ES-I3 (cell line): ENCODE results near the gene FMN1.

Source experiments
- H3K36me3 ChIP-seq: 2 replicates; pipeline ENCODE4 v1.6.1; 2013; ENCODE audit warnings: mild to moderate bottlenecking, low read length, control low read depth, moderate library complexity; ENCODE audit not compliant: insufficient read depth
- H3K4me1 ChIP-seq: 2 replicates; pipeline ENCODE4 v1.6.1; 2013; ENCODE audit warnings: mild to moderate bottlenecking, control low read depth, low read length; ENCODE audit not compliant: insufficient read depth
- H3K9ac ChIP-seq: 2 replicates; pipeline ENCODE4 v1.6.1; 2013; ENCODE audit warnings: low read depth, mild to moderate bottlenecking, low read length, moderate library complexity
- H3K9me3 ChIP-seq: 2 replicates; pipeline ENCODE4 v1.6.1; 2013; ENCODE audit warnings: mild to moderate bottlenecking, low read length, moderate library complexity; ENCODE audit not compliant: control insufficient read depth, insufficient read depth

Gene FMN1

DNA sequence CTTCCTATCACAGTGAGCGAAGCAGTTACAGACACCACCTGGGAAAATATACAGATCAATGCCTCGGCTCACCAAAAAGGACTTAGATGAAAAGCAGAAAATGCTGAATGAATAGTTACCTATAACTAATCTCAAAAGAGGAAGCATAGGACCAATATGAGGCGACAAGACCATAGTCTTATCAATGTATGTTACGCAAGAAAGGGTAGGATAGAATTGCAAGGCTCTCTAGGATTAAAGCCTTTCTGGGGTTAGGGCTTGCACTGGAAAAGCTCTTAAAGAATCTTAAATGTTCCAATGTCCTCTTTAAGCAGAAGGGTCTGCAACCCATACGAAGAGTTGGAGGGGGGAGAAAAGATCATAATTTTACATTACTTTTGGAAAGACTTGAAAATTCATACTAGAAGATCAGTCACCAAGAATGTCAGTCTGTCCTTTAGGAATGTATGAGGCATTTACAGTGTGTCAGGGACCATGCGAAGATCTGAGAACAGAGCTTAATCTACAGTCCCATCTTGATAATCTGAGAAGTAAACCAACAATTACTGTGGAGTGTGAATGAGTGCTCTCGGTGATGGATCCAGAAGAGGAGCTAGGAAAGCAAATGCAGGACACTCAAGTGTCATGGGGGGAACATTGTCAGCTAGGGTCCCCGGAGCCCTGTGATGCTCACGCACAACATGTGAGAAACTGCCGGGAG lies 290.8 kb downstream of the FMN1 start:
- H3K36me3 ChIP-seq, result no peaks in the 10 kb centered on the region
- H3K4me1 ChIP-seq, result peaks cover 8% of the 10 kb centered on the region
- no peak overlapping the region for H3K9ac ChIP-seq
- H3K9me3 ChIP-seq, result no peaks in the 10 kb centered on the region

DNA sequence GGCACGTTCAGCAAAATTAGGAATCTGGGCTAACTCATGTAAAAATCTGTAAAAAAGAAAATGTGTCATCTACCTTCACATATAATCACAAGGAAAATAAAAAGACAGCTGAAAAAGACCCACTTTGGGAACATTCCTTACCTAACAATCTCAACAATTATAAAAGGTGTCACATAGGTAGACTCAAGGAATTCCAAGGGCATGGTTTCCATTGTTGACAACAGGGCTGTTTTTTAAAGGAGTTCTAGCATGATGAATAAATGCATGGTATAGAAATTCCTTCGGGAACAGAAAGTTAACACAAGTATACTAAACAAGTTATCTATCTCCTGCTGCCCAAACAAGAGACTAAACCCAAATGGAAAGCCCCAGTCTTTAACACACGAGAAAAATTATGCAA lies 292.5 kb downstream of the FMN1 start:
- no peak overlapping the region for H3K9ac ChIP-seq
- peaks cover 12% of the 10 kb centered on the region for H3K4me1 ChIP-seq
- no peaks in the 10 kb centered on the region for H3K36me3 ChIP-seq
- H3K9me3 ChIP-seq, result no peaks in the 10 kb centered on the region

DNA sequence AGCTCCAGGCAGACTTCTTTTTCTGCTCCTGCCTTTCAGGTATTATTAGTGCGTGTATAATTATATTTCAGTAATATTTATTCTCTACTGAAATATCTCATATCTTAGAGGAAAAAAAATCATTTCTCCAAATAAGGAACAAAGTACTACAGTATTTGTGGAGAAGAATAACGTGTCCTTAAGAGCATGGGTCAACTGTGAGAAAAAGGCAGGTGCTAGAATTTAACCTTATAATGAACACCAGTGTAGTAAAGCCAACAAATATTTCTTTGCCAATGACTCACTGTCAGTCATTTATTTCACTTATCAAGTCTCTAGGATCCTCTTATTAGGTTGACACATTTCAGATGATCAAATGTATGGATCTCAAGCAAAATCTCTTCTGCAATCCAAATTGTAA lies 293.3 kb downstream of the FMN1 start:
- no peak overlapping the region for H3K9ac ChIP-seq
- peaks cover 12% of the 10 kb centered on the region for H3K4me1 ChIP-seq
- no peaks in the 10 kb centered on the region for H3K36me3 ChIP-seq
- H3K9me3 ChIP-seq, result no peaks in the 10 kb centered on the region

DNA sequence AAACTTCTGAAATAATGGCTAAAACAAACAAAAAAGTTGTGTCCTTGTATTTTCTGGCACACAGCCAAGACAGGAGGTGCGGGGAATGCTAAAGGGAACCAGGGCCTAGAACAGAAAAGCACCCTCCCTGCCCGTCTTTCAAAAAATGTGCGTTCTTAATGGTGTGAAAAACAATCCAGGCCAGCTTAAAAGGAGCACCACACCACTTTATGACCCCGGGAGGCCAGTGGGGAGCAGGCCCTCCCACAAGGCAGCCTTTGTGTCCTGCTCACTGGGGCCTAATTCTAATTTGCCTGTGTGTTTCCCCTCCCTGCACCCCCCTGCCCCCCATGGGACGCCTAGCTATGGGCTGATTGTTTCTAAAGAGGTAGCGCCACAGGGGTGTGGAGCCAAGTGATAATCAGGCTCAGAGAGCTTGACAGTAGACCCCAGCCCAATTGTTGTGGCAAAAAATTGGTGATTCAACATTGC lies 295.4 kb downstream of the FMN1 start:
- H3K9ac ChIP-seq, result no peak overlapping the region
- H3K9me3 ChIP-seq, result no peaks in the 10 kb centered on the region
- H3K36me3 ChIP-seq, result no peaks in the 10 kb centered on the region
- H3K4me1 ChIP-seq, result peaks cover 12% of the 10 kb centered on the region

DNA sequence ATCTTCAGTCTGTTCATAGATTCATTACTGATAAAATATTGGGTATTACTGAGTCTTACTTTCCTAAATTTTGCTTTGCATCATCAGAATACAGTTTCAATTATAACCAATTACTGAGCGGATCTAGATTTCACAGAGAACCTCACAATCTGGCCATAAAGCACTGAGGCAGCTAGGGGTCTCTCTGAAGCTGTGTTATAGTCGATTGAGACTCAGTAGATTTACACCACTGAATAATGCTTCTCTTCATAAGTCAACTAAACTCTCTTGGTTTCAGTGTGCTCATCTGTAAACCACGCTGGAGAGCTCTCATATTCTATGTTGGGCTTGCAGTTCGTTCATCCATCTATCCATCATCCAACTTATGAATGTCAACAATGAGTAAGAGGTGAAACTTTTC lies 296.1 kb downstream of the FMN1 start:
- Histone ChIP-seq H3K9ac (no peak overlapping the region), H3K9me3 (no peaks in the 10 kb centered on the region), H3K36me3 (no peaks in the 10 kb centered on the region), H3K4me1 (peaks cover 12% of the 10 kb centered on the region)

DNA sequence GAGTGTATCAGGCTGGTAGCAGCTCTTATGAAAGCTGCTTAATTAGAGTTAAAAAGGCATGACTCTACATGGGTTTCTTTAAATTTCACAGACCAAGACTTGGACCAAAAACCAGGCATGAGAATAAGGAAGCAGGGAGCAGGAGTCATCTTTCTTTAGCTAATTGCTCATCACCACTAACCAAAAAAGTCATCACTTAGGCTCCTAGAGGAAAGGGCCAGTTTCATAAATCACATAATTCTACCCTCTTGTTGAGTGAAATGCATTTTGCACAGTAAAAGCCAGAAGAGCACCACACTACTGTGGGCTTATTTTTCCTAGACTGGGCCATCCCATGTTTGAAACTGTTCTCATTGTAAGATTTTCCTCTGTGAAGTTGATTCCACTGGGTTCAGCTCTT lies 301.1 kb downstream of the FMN1 start:
- Histone ChIP-seq H3K36me3 (no peaks in the 10 kb centered on the region), H3K4me1 (peaks cover 1% of the 10 kb centered on the region), H3K9me3 (no peaks in the 10 kb centered on the region), H3K9ac (no peak overlapping the region)

DNA sequence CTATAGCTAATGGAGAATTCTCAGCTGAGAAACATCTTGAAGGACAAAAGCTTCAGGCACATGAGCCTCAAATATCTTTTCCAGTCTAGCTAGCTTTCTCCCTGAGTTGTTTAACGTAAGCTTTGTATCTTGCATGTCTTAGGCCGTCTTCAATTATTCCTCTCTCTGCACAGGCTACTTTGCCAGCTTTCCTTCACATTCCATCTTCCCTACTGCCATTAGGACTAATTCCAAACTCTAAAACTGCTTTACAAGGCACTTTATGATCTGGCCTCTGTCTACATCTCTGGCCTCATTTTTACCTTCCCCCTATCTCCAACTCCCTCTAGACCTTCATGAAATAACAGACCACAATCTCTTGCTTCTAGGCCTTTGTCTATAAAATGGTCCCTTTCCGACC lies 305.3 kb downstream of the FMN1 start:
- Histone ChIP-seq H3K36me3 (no peaks in the 10 kb centered on the region), H3K9me3 (no peaks in the 10 kb centered on the region), H3K9ac (no peak overlapping the region), H3K4me1 (no peaks in the 10 kb centered on the region)

DNA sequence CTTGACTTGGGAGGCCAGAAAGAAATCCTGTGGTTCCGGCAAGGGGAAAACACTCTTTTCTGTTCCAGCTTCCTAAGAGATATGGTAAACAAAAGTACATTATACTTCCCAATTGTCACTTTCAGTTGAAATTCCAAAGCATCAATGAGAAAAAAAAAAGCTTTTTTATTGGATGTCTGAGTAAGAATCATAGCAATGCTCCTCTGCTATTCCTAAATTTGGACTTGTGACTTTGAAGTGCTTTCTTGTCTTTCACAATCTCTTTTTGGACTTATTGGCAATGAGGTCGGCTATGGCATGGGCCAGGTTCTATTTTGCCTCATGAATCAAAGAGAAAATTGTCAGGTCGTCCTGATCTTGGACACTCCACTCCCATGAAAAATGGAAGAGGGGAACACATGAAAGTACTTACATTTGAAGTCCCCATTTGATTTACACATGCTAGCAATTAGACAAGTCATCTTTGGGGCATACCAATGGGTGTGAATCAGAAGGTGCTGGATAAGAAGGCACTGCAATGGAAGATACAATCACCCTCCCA lies 306.2 kb downstream of the FMN1 start:
- Histone ChIP-seq H3K4me1 (no peaks in the 10 kb centered on the region; the same call in 1 of the 2 replicates), H3K9me3 (no peaks in the 10 kb centered on the region), H3K36me3 (no peaks in the 10 kb centered on the region), H3K9ac (no peak overlapping the region)

DNA sequence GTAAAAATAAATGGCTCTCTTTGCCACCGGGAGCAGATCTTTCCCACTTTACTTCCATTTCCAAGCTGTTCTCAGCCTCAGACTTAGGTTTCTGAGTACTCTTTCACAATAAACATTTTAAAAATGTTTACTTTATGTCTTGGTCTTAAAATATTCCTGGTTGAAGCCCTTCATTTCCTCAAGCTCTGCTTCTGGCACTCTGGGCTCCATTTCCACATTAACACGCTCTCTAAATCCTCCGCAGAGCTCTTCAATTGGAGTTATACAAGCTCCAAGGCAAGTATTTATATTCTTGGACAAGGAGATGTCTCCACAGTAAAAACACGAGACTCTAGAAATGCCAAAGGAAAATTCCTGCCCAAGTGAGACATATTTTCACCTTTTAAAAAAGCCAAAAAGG lies 307.4 kb downstream of the FMN1 start:
- no peak overlapping the region for H3K9ac ChIP-seq

DNA sequence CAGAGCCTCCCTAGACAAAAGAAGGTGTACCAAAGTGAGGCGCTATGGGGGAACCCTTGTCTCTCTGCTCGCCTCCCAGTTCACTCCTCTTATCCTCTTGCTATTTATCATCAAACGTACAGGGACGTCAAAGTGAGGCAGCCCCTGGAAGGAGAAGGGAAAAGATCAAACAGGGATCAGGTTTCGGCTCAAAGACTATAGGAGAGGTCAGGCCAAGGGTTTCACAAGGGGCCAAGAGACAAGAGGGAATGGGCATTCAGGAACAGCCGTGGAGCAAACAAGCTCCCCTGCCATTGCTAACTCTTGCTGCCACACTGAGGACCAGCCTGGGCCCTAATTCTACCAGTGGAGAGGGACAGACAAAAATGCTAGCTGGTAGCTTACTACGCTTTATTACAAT lies 308.1 kb downstream of the FMN1 start:
- H3K4me1 ChIP-seq, result no peaks in the 10 kb centered on the region; the same call in none of the 2 replicates
- H3K9me3 ChIP-seq, result no peaks in the 10 kb centered on the region
- no peak overlapping the region for H3K9ac ChIP-seq
- H3K36me3 ChIP-seq, result no peaks in the 10 kb centered on the region

More for the DNA sequence above, 307.4 kb downstream of the FMN1 start:
- H3K4me1 ChIP-seq, result no peaks in the 10 kb centered on the region; the same call in 1 of the 2 replicates
- no peaks in the 10 kb centered on the region for H3K9me3 ChIP-seq
- H3K36me3 ChIP-seq, result no peaks in the 10 kb centered on the region

DNA sequence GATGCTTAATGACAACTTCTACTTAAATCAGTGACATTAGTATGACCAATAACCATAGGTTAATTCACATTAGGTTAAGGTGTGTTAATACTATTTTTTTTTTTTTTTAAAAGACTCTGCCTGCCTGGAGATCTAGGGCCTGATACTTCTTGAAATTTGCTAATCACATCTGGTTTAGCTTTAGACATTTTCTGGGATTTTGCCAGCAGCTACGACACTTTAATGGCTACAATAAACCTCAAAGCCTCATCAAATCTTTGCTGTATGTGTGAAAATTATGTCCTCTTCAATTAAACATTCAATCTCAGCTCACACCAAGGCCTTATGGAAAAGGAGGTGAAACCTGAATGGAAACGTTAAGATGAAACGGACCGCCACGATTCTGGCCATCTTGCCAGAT lies 308.8 kb downstream of the FMN1 start:
- Histone ChIP-seq H3K9me3 (no peaks in the 10 kb centered on the region), H3K36me3 (no peaks in the 10 kb centered on the region), H3K4me1 (no peaks in the 10 kb centered on the region; the same call in none of the 2 replicates), H3K9ac (no peak overlapping the region)

DNA sequence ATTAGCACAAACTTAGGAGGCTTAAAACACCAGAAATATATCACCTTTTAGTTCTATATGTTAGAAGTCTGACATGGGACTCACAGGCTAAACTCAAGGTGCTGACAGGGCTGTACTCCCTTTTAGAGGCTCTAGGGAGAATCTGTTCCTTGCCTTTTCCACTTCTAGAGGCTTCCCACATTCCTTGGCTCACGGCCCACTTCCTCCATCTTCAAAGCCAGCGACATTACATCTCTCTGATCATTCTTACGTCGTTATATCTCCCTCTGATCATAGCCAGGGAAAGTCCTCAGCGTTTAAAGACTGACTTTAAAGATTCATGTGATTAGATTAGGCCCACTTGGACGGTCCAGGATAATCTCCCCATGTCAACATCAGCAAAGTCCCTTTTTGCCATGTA lies 310.4 kb downstream of the FMN1 start:
- H3K9me3 ChIP-seq, result no peaks in the 10 kb centered on the region
- no peaks in the 10 kb centered on the region; the same call in none of the 2 replicates for H3K4me1 ChIP-seq
- H3K9ac ChIP-seq, result no peak overlapping the region
- H3K36me3 ChIP-seq, result no peaks in the 10 kb centered on the region

DNA sequence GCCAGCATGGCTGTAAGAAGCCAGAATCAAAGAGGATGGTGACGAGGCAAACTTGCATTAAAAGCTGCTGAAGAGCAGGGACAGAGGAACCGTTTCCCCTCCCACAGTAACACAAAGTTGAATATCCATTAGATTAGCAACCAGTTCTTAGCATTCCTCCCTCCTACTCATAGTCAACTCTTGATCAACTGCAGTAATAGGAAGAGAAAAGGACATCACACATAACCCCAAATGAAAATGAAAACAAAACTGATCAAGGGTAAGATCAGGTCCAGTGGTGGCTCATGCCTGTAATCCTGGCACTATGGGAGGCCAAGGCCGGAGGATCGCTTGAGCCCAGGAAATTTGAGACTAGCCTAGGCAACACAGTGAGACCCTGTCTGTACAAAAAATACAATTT lies 311.6 kb downstream of the FMN1 start:
- no peaks in the 10 kb centered on the region for H3K9me3 ChIP-seq
- no peaks in the 10 kb centered on the region; the same call in none of the 2 replicates for H3K4me1 ChIP-seq
- no peak overlapping the region for H3K9ac ChIP-seq
- H3K36me3 ChIP-seq, result no peaks in the 10 kb centered on the region

DNA sequence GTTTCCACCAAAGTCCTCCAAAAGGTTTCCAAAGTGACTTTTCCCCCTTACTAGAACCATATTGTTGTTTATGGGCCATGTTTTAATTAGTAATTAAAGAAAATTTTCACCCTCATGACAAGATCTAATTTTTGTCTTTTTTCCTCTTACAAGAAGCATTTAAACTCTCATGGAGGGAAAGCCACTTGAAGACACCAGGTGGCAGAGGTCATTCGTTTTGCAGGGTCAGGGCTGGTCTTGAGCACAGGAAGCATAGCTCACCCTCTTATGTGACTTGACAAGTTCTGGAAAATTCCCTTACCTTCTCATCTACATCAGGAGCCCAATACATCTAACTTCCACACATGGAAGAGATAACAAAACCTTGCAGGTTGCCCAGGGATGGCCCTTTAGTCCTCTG lies 313.0 kb downstream of the FMN1 start:
- Histone ChIP-seq H3K4me1 (no peaks in the 10 kb centered on the region; the same call in none of the 2 replicates), H3K9ac (no peak overlapping the region), H3K9me3 (no peaks in the 10 kb centered on the region), H3K36me3 (no peaks in the 10 kb centered on the region)

DNA sequence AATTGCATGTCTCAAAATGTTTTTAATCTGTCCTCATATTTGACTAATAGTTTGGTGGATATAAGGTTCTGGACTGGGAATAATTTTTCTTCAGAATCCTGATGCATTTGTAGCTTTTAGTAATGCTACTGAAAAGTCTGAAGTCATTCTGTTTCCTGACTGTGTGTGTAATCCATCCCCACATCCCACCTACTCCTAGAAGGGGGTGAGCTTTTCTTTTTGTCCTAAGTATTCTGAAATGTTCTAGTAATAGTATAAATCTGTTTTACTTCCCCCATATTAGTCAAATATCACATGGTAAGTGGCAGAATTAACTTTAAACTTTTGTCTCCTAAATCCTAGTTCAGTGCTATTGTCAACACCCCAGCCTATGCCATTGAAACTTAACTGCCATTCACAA lies 313.9 kb downstream of the FMN1 start:
- Histone ChIP-seq H3K9ac (no peak overlapping the region), H3K9me3 (no peaks in the 10 kb centered on the region), H3K4me1 (no peaks in the 10 kb centered on the region; the same call in none of the 2 replicates), H3K36me3 (no peaks in the 10 kb centered on the region)
